K562 (cell line): ENCODE results near the gene ESR2. TPM values are rescaled to one million over a fixed set of nuclear protein-coding genes. Genes with fewer than 3 reads are reported as not detected.

Experiments
- ATF7 ChIP-seq: fragments of 450-650 bp; IDR thresholded peaks from 2 replicates; pipeline ENCODE4 v1.7.1; 2014; ENCODE audit warnings: mild to moderate bottlenecking, moderate library complexity
- CHD4 ChIP-seq: fragments of 200-600 bp; sonication (generic); IDR thresholded peaks from 3 replicates; pipeline ENCODE4 v1.6.1; 2012; ENCODE audit warnings: low read depth, mild to moderate bottlenecking, mixed read lengths, low read length, inconsistent platforms; ENCODE audit not compliant: insufficient read depth, insufficient replicate concordance, poor library complexity, severe bottlenecking
- CSDE1 ChIP-seq, 2 experiments: fragments of 450-650 bp; IDR thresholded peaks; 2 replicates each; pipeline ENCODE4 v1.6.1; 2016; ENCODE audit warnings: mild to moderate bottlenecking in 1 of 2
- FOXJ2 ChIP-seq: fragments of 200-800 bp; sonication (Bioruptor generic); IDR thresholded peaks from 2 replicates; pipeline ENCODE4 v1.6.1; 2016; ENCODE audit warnings: missing genetic modification characterization, missing compliant biosample characterization
- GTF2E2 ChIP-seq: fragments of 200-800 bp; sonication (Bioruptor generic); IDR thresholded peaks from 2 replicates; pipeline ENCODE4 v1.6.1; 2016; ENCODE audit warnings: missing genetic modification characterization, missing compliant biosample characterization
- HDAC1 ChIP-seq, 2 experiments: fragments of 450-650 bp; IDR thresholded peaks; 2 replicates each; pipeline ENCODE4 v1.6.1; 2016 to 2017; ENCODE audit warnings: inconsistent platforms in 1 of 2, mild to moderate bottlenecking in 1 of 2, moderate library complexity in 1 of 2
- HDAC2 ChIP-seq: fragments of 450-650 bp; IDR thresholded peaks from 2 replicates; pipeline ENCODE4 v1.6.1; 2016; ENCODE audit warnings: mild to moderate bottlenecking
- HNRNPH1 ChIP-seq: fragments of 200-400 bp; formaldehyde crosslinking; optimal IDR thresholded peaks from 2 replicates; pipeline ENCODE3; 2017; ENCODE audit warnings: low read depth, mild to moderate bottlenecking, low read length, moderate library complexity
- HNRNPK ChIP-seq: fragments of 200-400 bp; formaldehyde crosslinking; IDR thresholded peaks from one replicate; pipeline ENCODE4 v1.6.1; 2018; ENCODE audit warnings: mild to moderate bottlenecking, low read depth, low read length; ENCODE audit not compliant: poor library complexity, severe bottlenecking
- KAT2B ChIP-seq: IDR thresholded peaks from one replicate; pipeline ENCODE4 v1.6.1; 2012; ENCODE audit warnings: low read depth, mild to moderate bottlenecking, control low read depth, inconsistent platforms, low read length, moderate library complexity
- LEF1 ChIP-seq: fragments of 450-650 bp; IDR thresholded peaks from 2 replicates; pipeline ENCODE4 v1.6.1; 2016; ENCODE audit warnings: mild to moderate bottlenecking
- NONO ChIP-seq, 2 experiments: fragments of 200-400 bp in 1 of 2; fragments of 450-650 bp in 1 of 2; formaldehyde crosslinking in 1 of 2; IDR thresholded peaks; 2 replicates each; pipeline ENCODE4 v1.6.1; 2017; ENCODE audit warnings: low read depth in 2 of 2, mild to moderate bottlenecking in 2 of 2, moderate library complexity in 2 of 2, low read length in 1 of 2
- NR3C1 ChIP-seq: sonication (generic); formaldehyde crosslinking; IDR thresholded peaks from 2 replicates; pipeline ENCODE4 v1.8.1; 2022; ENCODE audit warnings: missing genetic modification reagents
- SIN3A ChIP-seq, 2 experiments: fragments of 150-350 bp in 1 of 2; IDR thresholded peaks; 2 replicates each; pipeline ENCODE4 v1.6.1; 2011 to 2016; ENCODE audit warnings: borderline replicate concordance in 2 of 2, low read depth in 2 of 2, low read length in 2 of 2, mild to moderate bottlenecking in 2 of 2, moderate library complexity in 2 of 2; ENCODE audit not compliant: control insufficient read depth in 1 of 2
- SMAD4 ChIP-seq: fragments of 250-450 bp; sonication (Bioruptor Pico); conservative IDR thresholded peaks from 2 replicates; pipeline ENCODE4 v1.8.0; 2021; ENCODE audit warnings: inconsistent platforms, mild to moderate bottlenecking, moderate library complexity
- SP2 ChIP-seq: IDR thresholded peaks from 2 replicates; pipeline ENCODE4 v1.6.1; 2011; ENCODE audit warnings: mild to moderate bottlenecking, low read depth, low read length, moderate library complexity; ENCODE audit not compliant: poor library complexity, severe bottlenecking; ENCODE audit errors: extremely low read depth
- SRSF1 ChIP-seq: fragments of 200-400 bp; formaldehyde crosslinking; IDR thresholded peaks from 2 replicates; pipeline ENCODE4 v1.6.1; 2017; ENCODE audit warnings: mild to moderate bottlenecking, low read depth, low read length, moderate library complexity
- SRSF9 ChIP-seq: fragments of 200-400 bp; formaldehyde crosslinking; IDR thresholded peaks from 2 replicates; pipeline ENCODE4 v1.6.1; 2017; ENCODE audit warnings: low read depth, low read length, borderline replicate concordance
- ZFP1 ChIP-seq: fragments of 450-650 bp; formaldehyde crosslinking; IDR thresholded peaks from 2 replicates; pipeline ENCODE4 v1.4.0; 2020; ENCODE audit warnings: mild to moderate bottlenecking, mixed read lengths
- ZMIZ1 ChIP-seq, 2 experiments: fragments of 150-350 bp in 1 of 2; IDR thresholded peaks; 2 replicates each; pipeline ENCODE4 v1.6.1; 2012 to 2016; ENCODE audit warnings: low read depth in 2 of 2, low read length in 2 of 2, mild to moderate bottlenecking in 1 of 2, moderate library complexity in 1 of 2
- ZNF57 ChIP-seq: fragments of 450-650 bp; formaldehyde crosslinking; IDR thresholded peaks from 2 replicates; pipeline ENCODE4 v1.4.0; 2020; ENCODE audit warnings: mild to moderate bottlenecking, moderate library complexity
- ZNF695 ChIP-seq: fragments of 450-650 bp; formaldehyde crosslinking; IDR thresholded peaks from 2 replicates; pipeline ENCODE4 v1.4.0; 2020; ENCODE audit warnings: mild to moderate bottlenecking, moderate library complexity
- polyA plus RNA-seq, 8 experiments: library from polyadenylated mRNA; depleted of rRNA in 4 of 8; stranded (reverse) in 5 of 8; unstranded in 3 of 8; fragments of >200 nt; fragmentation: Nextera tagmentation in 2 of 8; fragmentation: Illumina TruSeq in 1 of 8; extraction: Ambion mirVana in 2 of 8; extraction: Trizol in 1 of 8; gene quantifications; 2 replicates each; pipeline versions ENCODE4 v1.2.1 to v1.2.3, GENCODE V29; 2011 to 2014; ENCODE audit warnings: inconsistent platforms in 1 of 8, missing spikeins in 1 of 8
- total RNA-seq, 7 experiments: library from RNA; depleted of rRNA in 6 of 7; stranded (reverse); fragments of >200 nt in 6 of 7; fragmentation: Illumina TruSeq in 2 of 7; extraction: Trizol in 2 of 7; gene quantifications; 2 replicates each; pipeline versions ENCODE4 v1.2.1 to v1.2.3, GENCODE V29; 2011 to 2021; ENCODE audit warnings: low replicate concordance in 1 of 7
- TF ChIP-seq, protein P1 (sequence below): fragments of 250-450 bp; sonication (Bioruptor Pico); IDR thresholded peaks from 2 replicates; pipeline ENCODE4 v1.4.0; 2020; ENCODE audit warnings: borderline replicate concordance

ESR2 gene
- total and polyA plus RNA-seq, 9 of the 15 experiments (the other 6 are each of a cell fraction or from before 2014, with no cell fraction given): 0.07 to 3.8 (median 2.0) TPM

DNA sequence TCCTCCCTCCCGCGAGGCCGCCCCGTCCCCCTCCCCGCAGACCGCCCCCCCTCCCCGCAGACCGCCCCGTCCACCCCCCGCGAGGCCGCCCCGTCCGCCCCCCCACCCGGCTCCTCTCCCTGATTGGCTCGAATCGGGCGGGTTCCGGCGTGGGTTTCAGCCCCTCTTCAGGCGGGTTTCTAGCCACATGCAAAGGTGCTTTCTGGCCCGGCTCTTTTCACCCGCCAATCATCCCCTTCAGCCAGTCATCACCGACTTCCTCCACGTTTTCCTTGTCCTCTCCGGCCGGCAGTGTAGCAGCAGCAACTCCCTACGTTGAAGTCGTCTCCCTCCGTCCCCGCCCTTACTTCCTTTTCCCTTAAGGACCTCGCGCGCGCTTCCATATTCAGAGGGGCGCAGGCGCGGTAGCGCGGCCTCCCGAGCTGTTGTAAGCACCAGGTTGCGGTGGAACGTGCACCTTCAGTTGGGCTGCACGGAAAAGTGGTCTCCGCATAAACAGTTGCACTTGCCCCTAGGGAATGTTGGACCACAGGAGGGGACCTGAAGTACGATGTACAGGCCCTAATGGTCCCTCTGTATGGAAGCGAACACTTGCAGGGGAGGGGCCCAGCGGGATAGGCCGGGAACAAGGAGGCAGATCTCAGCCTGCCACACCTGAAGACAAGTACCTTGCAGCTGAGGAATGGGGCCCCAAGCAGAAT is 44.6 kb upstream of the ESR2 start (continued):
- TF ChIP-seq HDAC2: no peak
- TF ChIP-seq ZNF57: no peak
- no peak for TF ChIP-seq CHD4
- TF ChIP-seq SP2: peak; percentile 30
- no peak for TF ChIP-seq HNRNPK
- no peak for TF ChIP-seq NR3C1 (CRISPR knock-in tag)
- TF ChIP-seq NONO (IDR thresholded peaks at IDR 0.05; ENCODE audit: low read depth in 2 of 2, low read length in 1 of 2): no peak
- TF ChIP-seq LEF1: no peak
- TF ChIP-seq, protein P1, sequence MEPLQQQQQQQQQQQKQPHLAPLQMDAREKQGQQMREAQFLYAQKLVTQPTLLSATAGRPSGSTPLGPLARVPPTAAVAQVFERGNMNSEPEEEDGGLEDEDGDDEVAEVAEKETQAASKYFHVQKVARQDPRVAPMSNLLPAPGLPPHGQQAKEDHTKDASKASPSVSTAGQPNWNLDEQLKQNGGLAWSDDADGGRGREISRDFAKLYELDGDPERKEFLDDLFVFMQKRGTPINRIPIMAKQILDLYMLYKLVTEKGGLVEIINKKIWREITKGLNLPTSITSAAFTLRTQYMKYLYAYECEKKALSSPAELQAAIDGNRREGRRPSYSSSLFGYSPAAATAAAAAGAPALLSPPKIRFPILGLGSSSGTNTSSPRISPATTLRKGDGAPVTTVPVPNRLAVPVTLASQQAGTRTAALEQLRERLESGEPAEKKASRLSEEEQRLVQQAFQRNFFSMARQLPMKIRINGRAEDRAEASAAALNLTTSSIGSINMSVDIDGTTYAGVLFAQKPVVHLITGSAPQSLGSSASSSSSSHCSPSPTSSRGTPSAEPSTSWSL (CRISPR knock-in tag): no peak
- TF ChIP-seq SRSF9: no peak
- TF ChIP-seq ZNF695 (CRISPR knock-in tag): no peak
- no peak for TF ChIP-seq HDAC1 (IDR thresholded peaks at IDR 0.05)
- TF ChIP-seq ZMIZ1 (IDR thresholded peaks at IDR 0.05; ENCODE audit: low read depth in 2 of 2, low read length in 2 of 2): no peak
- TF ChIP-seq HNRNPH1: no peak
- TF ChIP-seq GTF2E2 (tag): no peak
- no peak for TF ChIP-seq FOXJ2 (tag)
- TF ChIP-seq KAT2B: no peak
- TF ChIP-seq SIN3A (IDR thresholded peaks at IDR 0.05; ENCODE audit: borderline replicate concordance in 2 of 2, control insufficient read depth in 1 of 2, low read depth in 2 of 2, low read length in 2 of 2): no peak
- TF ChIP-seq CSDE1 (IDR thresholded peaks at IDR 0.05): no peak
- no peak for TF ChIP-seq ZFP1 (CRISPR knock-in tag)
- peak; percentile 69; the same call in 1 of the 2 replicates for TF ChIP-seq ATF7
- TF ChIP-seq SRSF1: no peak
- TF ChIP-seq SMAD4 (CRISPR knock-in tag): no peak
